IgD-negative memory B cell (primary cell): ENCODE results near the gene DCTD. TPM values are rescaled to one million over a fixed set of nuclear protein-coding genes. Genes with fewer than 3 reads are reported as not detected.
"Not testable (repeated sequence)": the region's sequence is repeated elsewhere in the genome, so short reads cannot be mapped to it uniquely, and the experiment has no call there.

ENCODE experiments used
- H3K27ac Mint-ChIP-seq, 3 donors: one replicate each; pipeline ENCODE4 v1.8.0; 2020 to 2022; ENCODE audit warnings: mild to moderate bottlenecking in 3 of 3, mixed read lengths in 3 of 3, moderate library complexity in 1 of 3
- H3K27me3 Mint-ChIP-seq: one replicate; pipeline ENCODE4 v1.8.0; 2021; ENCODE audit warnings: mixed read lengths
- H3K36me3 Mint-ChIP-seq: one replicate; pipeline ENCODE4 v1.8.0; 2020; ENCODE audit warnings: mild to moderate bottlenecking, mixed read lengths
- H3K4me1 Mint-ChIP-seq, 3 donors: one replicate each; pipeline ENCODE4 v1.8.0; 2020 to 2022; ENCODE audit warnings: mixed read lengths in 3 of 3, mild to moderate bottlenecking in 1 of 3
- H3K4me3 Mint-ChIP-seq, 4 donors: one replicate each; pipeline ENCODE4 v1.8.0; 2020 to 2022; ENCODE audit warnings: mild to moderate bottlenecking in 4 of 4, mixed read lengths in 4 of 4, moderate library complexity in 3 of 4
- H3K9me3 Mint-ChIP-seq, 3 donors: one replicate each; pipeline ENCODE4 v1.8.0; 2020 to 2021; ENCODE audit warnings: mixed read lengths in 3 of 3, mild to moderate bottlenecking in 1 of 3
- polyA plus RNA-seq: library from polyadenylated mRNA; unstranded; fragments of 300-500 nt; fragmentation: Illumina TruSeq; gene quantifications from one replicate; pipeline ENCODE4 v1.2.3, GENCODE V29; 2021

The DCTD gene
- polyA plus RNA-seq, 1 donor from 2014 or later, result 101 TPM

GRCh38 chr4:182907396-182907795, 9.8 kb downstream of the DCTD start:
- Mint-ChIP-seq H3K4me3 (no peak overlapping the region), H3K4me1 (peaks cover 2 to 7% (median 7%) of the 10 kb centered on the region in 3 donors), H3K9me3 (no peaks in the 10 kb centered on the region), H3K27ac (no peak overlapping the region), H3K36me3 (peaks cover 12% of the 10 kb centered on the region), H3K27me3 (no peaks in the 10 kb centered on the region)

- H3K36me3 Mint-ChIP-seq, result peaks cover 14% of the 10 kb centered on the region
- no peak overlapping the region for H3K27ac Mint-ChIP-seq
- no peaks in the 10 kb centered on the region for H3K9me3 Mint-ChIP-seq
- H3K4me1 Mint-ChIP-seq, result peaks cover 1 to 7% (median 4%) of the 10 kb centered on the region in 3 donors
- H3K27me3 Mint-ChIP-seq, result no peaks in the 10 kb centered on the region
- no peak overlapping the region for H3K4me3 Mint-ChIP-seq
Measured at GRCh38 chr4:182906786-182907185, 10.4 kb downstream of the DCTD start.

- peaks cover 13% of the 10 kb centered on the region for H3K36me3 Mint-ChIP-seq
- H3K4me1 Mint-ChIP-seq, result peaks cover 1 to 7% (median 4%) of the 10 kb centered on the region in 3 donors
- H3K4me3 Mint-ChIP-seq, result no peak overlapping the region
- no peak overlapping the region for H3K27ac Mint-ChIP-seq
- no peaks in the 10 kb centered on the region for H3K27me3 Mint-ChIP-seq
- H3K9me3 Mint-ChIP-seq, result no peaks in the 10 kb centered on the region
Measured at GRCh38 chr4:182905038-182905437, 12.1 kb downstream of the DCTD start.

GRCh38 chr4:182904211-182904761, 12.9 kb downstream of the DCTD start:
- H3K36me3 Mint-ChIP-seq, result peaks cover 13% of the 10 kb centered on the region
- H3K4me1 Mint-ChIP-seq, result peaks cover under 1 to 7% (median 2%) of the 10 kb centered on the region in 3 donors
- no peak overlapping the region for H3K27ac Mint-ChIP-seq
- H3K27me3 Mint-ChIP-seq, result no peaks in the 10 kb centered on the region
- no peak overlapping the region for H3K4me3 Mint-ChIP-seq
- H3K9me3 Mint-ChIP-seq, result no peaks in the 10 kb centered on the region

- Mint-ChIP-seq H3K27me3 (no peaks in the 10 kb centered on the region), H3K9me3 (no peaks in the 10 kb centered on the region), H3K4me3 (no peak overlapping the region), H3K36me3 (peaks cover 14% of the 10 kb centered on the region), H3K27ac (no peak overlapping the region), H3K4me1 (peaks cover 0 to 7% (median 0%) of the 10 kb centered on the region in 3 donors)
Measured at GRCh38 chr4:182903013-182903412, 14.2 kb downstream of the DCTD start.

- Mint-ChIP-seq H3K4me3 (no peak overlapping the region), H3K27me3 (no peaks in the 10 kb centered on the region), H3K36me3 (peaks cover 10% of the 10 kb centered on the region)
Measured at GRCh38 chr4:182901337-182901736, 15.8 kb downstream of the DCTD start.

GRCh38 chr4:182900021-182900420, 17.2 kb downstream of the DCTD start:
- H3K9me3 Mint-ChIP-seq, H3K4me3 Mint-ChIP-seq, H3K27ac Mint-ChIP-seq, H3K27me3 Mint-ChIP-seq, H3K4me1 Mint-ChIP-seq: not testable (repeated sequence)
- H3K36me3 Mint-ChIP-seq, result peaks cover 13% of the 10 kb centered on the region

More at GRCh38 chr4:182901337-182901736, 15.8 kb downstream of the DCTD start:
- Mint-ChIP-seq H3K27ac (no peak overlapping the region), H3K9me3 (no peaks in the 10 kb centered on the region), H3K4me1 (peaks cover 0 to 7% (median 0%) of the 10 kb centered on the region in 3 donors)

- no peaks in the 10 kb centered on the region for H3K9me3 Mint-ChIP-seq
- peaks cover 14% of the 10 kb centered on the region for H3K36me3 Mint-ChIP-seq
- no peak overlapping the region for H3K4me3 Mint-ChIP-seq
- H3K4me1 Mint-ChIP-seq, result peaks cover 0 to 1% (median 0%) of the 10 kb centered on the region in 3 donors
- peak overlapping the region in 1 of 3 donors; percentile 53 for H3K27ac Mint-ChIP-seq
- no peaks in the 10 kb centered on the region for H3K27me3 Mint-ChIP-seq
Measured at GRCh38 chr4:182898479-182898799, 18.7 kb downstream of the DCTD start.

- Mint-ChIP-seq H3K36me3 (peaks cover 11% of the 10 kb centered on the region), H3K4me1 (peaks cover 0 to 1% (median 0%) of the 10 kb centered on the region in 3 donors), H3K4me3 (no peak overlapping the region), H3K9me3 (no peaks in the 10 kb centered on the region), H3K27me3 (no peaks in the 10 kb centered on the region), H3K27ac (peak overlapping the region in 1 of 3 donors; percentile 53)
Measured at GRCh38 chr4:182897601-182898478, 19.3 kb downstream of the DCTD start.

- Mint-ChIP-seq H3K4me3 (no peak overlapping the region), H3K9me3 (no peaks in the 10 kb centered on the region), H3K36me3 (peaks cover 11% of the 10 kb centered on the region), H3K27me3 (no peaks in the 10 kb centered on the region), H3K27ac (no peak overlapping the region), H3K4me1 (peaks cover 0 to 1% (median 0%) of the 10 kb centered on the region in 3 donors)
Measured at GRCh38 chr4:182896421-182896820, 20.8 kb downstream of the DCTD start.

GRCh38 chr4:182895791-182896292, 21.3 kb downstream of the DCTD start:
- Mint-ChIP-seq H3K27me3 (no peaks in the 10 kb centered on the region), H3K4me3 (no peak overlapping the region), H3K9me3 (no peaks in the 10 kb centered on the region), H3K4me1 (peaks cover 0 to 1% (median 0%) of the 10 kb centered on the region in 3 donors), H3K36me3 (peaks cover 13% of the 10 kb centered on the region), H3K27ac (no peak overlapping the region)

- Mint-ChIP-seq H3K36me3 (peaks cover 17% of the 10 kb centered on the region), H3K4me3 (no peak overlapping the region), H3K9me3 (no peaks in the 10 kb centered on the region), H3K4me1 (peaks cover 0 to 1% (median 0%) of the 10 kb centered on the region in 3 donors), H3K27ac (peak overlapping the region in 1 of 3 donors; percentile 59), H3K27me3 (no peaks in the 10 kb centered on the region)
Measured at GRCh38 chr4:182894681-182895275, 22.4 kb downstream of the DCTD start.

- H3K9me3 Mint-ChIP-seq, result no peaks in the 10 kb centered on the region
- no peaks in the 10 kb centered on the region for H3K27me3 Mint-ChIP-seq
- peaks cover 0 to 1% (median 0%) of the 10 kb centered on the region in 3 donors for H3K4me1 Mint-ChIP-seq
- H3K27ac Mint-ChIP-seq, result no peak overlapping the region
- peaks cover 24% of the 10 kb centered on the region for H3K36me3 Mint-ChIP-seq
- H3K4me3 Mint-ChIP-seq, result no peak overlapping the region
Measured at GRCh38 chr4:182893474-182894080, 23.6 kb downstream of the DCTD start.

GRCh38 chr4:182893047-182893446, 24.1 kb downstream of the DCTD start:
- Mint-ChIP-seq H3K9me3 (no peaks in the 10 kb centered on the region), H3K27ac (no peak overlapping the region), H3K4me1 (peaks cover 0 to 1% (median 0%) of the 10 kb centered on the region in 3 donors), H3K36me3 (peaks cover 27% of the 10 kb centered on the region), H3K4me3 (no peak overlapping the region), H3K27me3 (no peaks in the 10 kb centered on the region)

- H3K27ac Mint-ChIP-seq, result no peak overlapping the region
Measured at GRCh38 chr4:182890202-182890601, 27.0 kb downstream of the DCTD start.

More at GRCh38 chr4:182890202-182890601, 27.0 kb downstream of the DCTD start:
- Mint-ChIP-seq H3K4me3 (no peak overlapping the region), H3K4me1 (peaks cover 0 to 1% (median 0%) of the 10 kb centered on the region in 3 donors), H3K9me3 (peaks cover 2 to 11% (median 5%) of the 10 kb centered on the region in 3 donors), H3K36me3 (peaks cover 38% of the 10 kb centered on the region), H3K27me3 (no peaks in the 10 kb centered on the region)
